K562 (cell line): ENCODE results near the gene WFIKKN2. TPM values are rescaled to one million over a fixed set of nuclear protein-coding genes. Genes with fewer than 3 reads are reported as not detected.

Source experiments
- ATAC-seq: fragments of 200-7000 bp; cut with Tn5 transposase; 3 replicates; pipeline ENCODE4 v1.9.1; 2020; ENCODE audit warnings: moderate library complexity
- BruUV-seq: library from RNA; stranded (reverse); fragments of 400-500 nt; replicated peaks from 2 replicates; lab custom pipeline; 2021; lab: Mats Ljungman, UMichigan
- CTCF ChIA-PET: fragments of 300-600 bp; formaldehyde crosslinking; extraction: SDS; loops from one replicate; lab custom pipeline; 2021; ENCODE audit warnings: low intra/inter-chr PET ratio; lab: Yijun Ruan, JAX
- POLR2A ChIA-PET: fragments of 300-600, 350-650 bp; sonication (Branson Sonifier 250); formaldehyde crosslinking; extraction: SDS; loops from one replicate; lab custom pipeline; 2021; ENCODE audit warnings: antibody characterized with exemption, inconsistent platforms; lab: Yijun Ruan, JAX
- DNase-seq, 4 experiments: peaks; one replicate each; pipeline versions ENCODE4 v3.0.0 to v3.0.0-alpha.2; 2011 to 2018; ENCODE audit warnings: low spot score in 3 of 4, mixed read lengths in 3 of 4; ENCODE audit errors: extremely low read depth in 1 of 4
- FAIRE-seq: peaks from 2 replicates; lab custom pipeline; 2011; peaks lifted over from hg19 to GRCh38; lab: Jason Lieb, UNC
- H2AFZ ChIP-seq: 2 replicates; pipeline ENCODE4 v1.6.0; 2011; ENCODE audit warnings: low read depth, low read length, control low read depth, inconsistent platforms
- H3K27ac ChIP-seq: fragments of 200-600 bp; 3 replicates; pipeline ENCODE4 v1.8.0; 2011; ENCODE audit warnings: low read depth, mild to moderate bottlenecking, control low read depth, inconsistent platforms, low read length, moderate library complexity, mixed read lengths; ENCODE audit errors: extremely low read depth
- H3K27me3 ChIP-seq, 2 experiments: fragments of 300-600 bp in 1 of 2; 2 replicates in 1 of 2; 3 replicates in 1 of 2; pipeline versions ENCODE4 v1.6.0 to v1.8.0; 2011; ENCODE audit warnings: inconsistent platforms in 2 of 2, low read length in 2 of 2, mild to moderate bottlenecking in 1 of 2, mixed read lengths in 1 of 2, moderate library complexity in 1 of 2; ENCODE audit not compliant: control insufficient read depth in 2 of 2, insufficient read depth in 2 of 2
- H3K36me3 ChIP-seq: fragments of 300-600 bp; 3 replicates; pipeline ENCODE4 v1.8.0; 2011; ENCODE audit warnings: mild to moderate bottlenecking, low read length, inconsistent platforms; ENCODE audit not compliant: control insufficient read depth, insufficient read depth
- H3K4me1 ChIP-seq, 2 experiments: fragments of 200-600 bp in 1 of 2; replicated peaks in 1 of 2; 2 replicates in 1 of 2; 3 replicates in 1 of 2; pipeline versions ENCODE4 v1.5.1 to v1.8.0; 2011; ENCODE audit warnings: inconsistent platforms in 2 of 2, low read length in 2 of 2, mild to moderate bottlenecking in 1 of 2, mixed read lengths in 1 of 2, moderate library complexity in 1 of 2; ENCODE audit not compliant: control insufficient read depth in 2 of 2, insufficient read depth in 2 of 2
- H3K4me2 ChIP-seq: 2 replicates; pipeline ENCODE4 v1.6.1; 2011; ENCODE audit warnings: low read length, control low read depth, inconsistent platforms, mixed read lengths; ENCODE audit not compliant: insufficient read depth
- H3K4me3 ChIP-seq: fragments of 200-600 bp; sonication (generic), shearing (Covaris generic); 2 replicates; pipeline ENCODE4 v1.5.1; 2016; ENCODE audit warnings: control low read depth, inconsistent platforms
- H3K79me2 ChIP-seq: fragments of 200-600 bp; 3 replicates; pipeline ENCODE4 v1.8.0; 2011; ENCODE audit warnings: low read length, inconsistent platforms; ENCODE audit not compliant: control insufficient read depth, insufficient read depth
- H3K9ac ChIP-seq, 2 experiments: 2 replicates each; pipeline versions ENCODE4 v1.6.0 to v1.6.1; 2011; ENCODE audit warnings: low read depth in 2 of 2, low read length in 2 of 2, control low read depth in 1 of 2, inconsistent platforms in 1 of 2, mild to moderate bottlenecking in 1 of 2, mixed read lengths in 1 of 2; ENCODE audit not compliant: insufficient read depth in 1 of 2
- H3K9me1 ChIP-seq: one replicate; pipeline ENCODE4 v1.6.0; 2011; ENCODE audit warnings: inconsistent platforms, mild to moderate bottlenecking, low read length, moderate library complexity; ENCODE audit not compliant: control insufficient read depth, insufficient read depth
- H3K9me3 ChIP-seq: replicated peaks from 2 replicates; pipeline ENCODE4 v1.5.1; 2011; ENCODE audit warnings: low read depth, low read length, inconsistent platforms; ENCODE audit not compliant: control insufficient read depth, insufficient read depth
- H4K20me1 ChIP-seq: replicated peaks from 2 replicates; pipeline ENCODE4 v1.6.1; 2011; ENCODE audit warnings: low read length, inconsistent platforms, mixed read lengths; ENCODE audit not compliant: control insufficient read depth, insufficient read depth
- ARID2 ChIP-seq: fragments of 450-650 bp; IDR thresholded peaks from 2 replicates; pipeline ENCODE4 v1.6.1; 2017; ENCODE audit warnings: antibody characterized with exemption, mild to moderate bottlenecking
- CHCHD3 ChIP-seq: fragments of 250-450 bp; sonication (Bioruptor Pico); IDR thresholded peaks from 2 replicates; pipeline ENCODE4 v2.1.2; 2022; ENCODE audit warnings: mild to moderate bottlenecking
- MTA1 ChIP-seq: fragments of 450-650 bp; IDR thresholded peaks from 2 replicates; pipeline ENCODE4 v1.6.1; 2017; ENCODE audit warnings: borderline replicate concordance
- TCF7L2 ChIP-seq: fragments of 150-350 bp; IDR thresholded peaks from 2 replicates; pipeline ENCODE4 v1.6.1; 2016; ENCODE audit warnings: low read depth, mild to moderate bottlenecking, low read length, moderate library complexity
- ZNF134 ChIP-seq: fragments of 250-450 bp; sonication (Bioruptor Pico); conservative IDR thresholded peaks from 2 replicates; pipeline ENCODE4 v1.4.0; 2020
- ZNF280B ChIP-seq: fragments of 250-450 bp; sonication (Bioruptor Pico); IDR thresholded peaks from 2 replicates; pipeline ENCODE4 v1.5.1; 2021; ENCODE audit warnings: mild to moderate bottlenecking
- WGBS: fragments of 100-300 bp; shearing (Covaris generic); methylation state at CpG from one replicate; pipeline ENCODE4 v1.1.6; 2016; ENCODE audit warnings: low coverage, mixed read lengths; ENCODE audit not compliant: insufficient coverage; ENCODE audit errors: missing lambda C conversion rate; 5-methylcytosine and 5-hydroxymethylcytosine counted together
- in situ Hi-C: fragments of 300-500 bp; cut with MboI; formaldehyde crosslinking; loops from 4 replicates; pipeline ENCODE4 v1.15.0; 2018; ENCODE audit warnings: inconsistent platforms, mixed read lengths
- intact Hi-C: fragments of 100-400 bp; cut with micrococcal nuclease; formaldehyde crosslinking; loops from 2 replicates; pipeline ENCODE4 v1.14.2; 2022
- polyA plus RNA-seq, 8 experiments: library from polyadenylated mRNA; depleted of rRNA in 4 of 8; stranded (reverse) in 5 of 8; unstranded in 3 of 8; fragments of >200 nt; fragmentation: Nextera tagmentation in 2 of 8; fragmentation: Illumina TruSeq in 1 of 8; extraction: Ambion mirVana in 2 of 8; extraction: Trizol in 1 of 8; gene quantifications; 2 replicates each; pipeline versions ENCODE4 v1.2.1 to v1.2.3, GENCODE V29; 2011 to 2014; ENCODE audit warnings: inconsistent platforms in 1 of 8, missing spikeins in 1 of 8
- total RNA-seq, 7 experiments: library from RNA; depleted of rRNA in 6 of 7; stranded (reverse); fragments of >200 nt in 6 of 7; fragmentation: Illumina TruSeq in 2 of 7; extraction: Trizol in 2 of 7; gene quantifications; 2 replicates each; pipeline versions ENCODE4 v1.2.1 to v1.2.3, GENCODE V29; 2011 to 2021; ENCODE audit warnings: low replicate concordance in 1 of 7

Gene WFIKKN2
- total and polyA plus RNA-seq, 9 of the 15 experiments (the other 6 are each of a cell fraction or from before 2014, with no cell fraction given) = 0.07 TPM; not detected in 8

GRCh38 chr17:50889528-50890118 is 54.2 kb downstream of the WFIKKN2 start:
- no peak for FAIRE-seq
- CTCF ChIA-PET = no interaction called here
- 21% methylated on average over 3 of the region's 3 CpGs for WGBS

More at GRCh38 chr17:50889528-50890118, 54.2 kb downstream of the WFIKKN2 start:
- H3K36me3 ChIP-seq = no peaks in the 10 kb centered on the region
- no peaks in the 10 kb centered on the region for H3K9me1 ChIP-seq
- H3K4me1 ChIP-seq = peaks cover 13 to 18% of the 10 kb centered on the region in 2 experiments; a peak in 4 of 5 replicates
- DNase-seq = peak in 1 of 4 experiments; percentile 2
- H3K4me3 ChIP-seq = no peak overlapping the region
- H2AFZ ChIP-seq = no peak overlapping the region
- no peak overlapping the region for H3K9ac ChIP-seq
- ATAC-seq = no peak
- TF ChIP-seq ZNF134 (CRISPR knock-in tag) (no peak), MTA1 (no peak), TCF7L2 (no peak), ARID2 (no peak), ZNF280B (CRISPR knock-in tag) (no peak), CHCHD3 (CRISPR knock-in tag) (no peak)
- in situ Hi-C loops = no loop called here
- no peak overlapping the region for H3K4me2 ChIP-seq
- H3K27me3 ChIP-seq = no peaks in the 10 kb centered on the region
- no TSS peak for BruUV-seq
- intact Hi-C loops = no loop called here
- H3K79me2 ChIP-seq = no peaks in the 10 kb centered on the region
- POLR2A ChIA-PET = interaction anchor here (0.7 to 1.5 kb wide), 2 partner anchors 24 to 1075 kb away, joined by 3 to 14 read pairs; partner anchors contain the start of gene TOB1
- no peak overlapping the region for H3K27ac ChIP-seq
- H3K9me3 ChIP-seq = no peaks in the 10 kb centered on the region
- no peaks in the 10 kb centered on the region for H4K20me1 ChIP-seq
